Left cardiac atrium (tissue), 4 donors: ENCODE results near the gene BCAN. TPM values are rescaled to one million over a fixed set of nuclear protein-coding genes. Genes with fewer than 3 reads are reported as not detected.
A peak's percentile ranks its signal among the peaks of the same experiment; 100 is the strongest.

ENCODE experiments used
- ATAC-seq, 2 donors: fragments of 200-7000 bp; cut with Tn5 transposase; one replicate each; pipeline ENCODE4 v1.9.1; 2020; ENCODE audit warnings: mild to moderate bottlenecking in 2 of 2, moderate library complexity in 2 of 2
- DNase-seq: peaks from one replicate; pipeline ENCODE4 v3.0.0-alpha.2; 2020
- intact Hi-C, 2 donors: fragments of 100-400 bp; cut with DNase I; formaldehyde crosslinking; loops; one replicate each; pipeline versions ENCODE4 v1.14.1 to v1.15.1; 2022 to 2023
- total RNA-seq, 2 donors: library from RNA; stranded (reverse); fragmentation: NEBNext Ultra II Directional; extraction: Animal tissue kit (Norgen Biotek cat#: 25700); gene quantifications; one replicate each; pipeline ENCODE4 v1.2.1, GENCODE V29; 2021
- donor health status: DM: no; HTN: yes; CAD: no.
- donor health status: DM: no; HTN: yes; CAD: no; lungs with severe emphysema.
- donor health status: DM: yes; HTN: yes; CAD: no.
- donor health status: Dilated cardiomyopathy.

The BCAN gene
- total RNA-seq, 2 donors from 2014 or later, result 0.29 to 0.47 TPM

GRCh38 chr1:156655904-156656516, 14.1 kb downstream of the BCAN start:
- intact Hi-C loops, result loop anchor here in 1 of 2 donors (2.0 kb wide), 2 partner anchors 27 to 269 kb away; no protein-coding TSS in a partner anchor
- peak; percentile 5 for DNase-seq

GRCh38 chr1:156656806-156657740, 15.2 kb downstream of the BCAN start:
- ATAC-seq, result peak; percentile 36 to 42
- peak; percentile 81 for DNase-seq
- intact Hi-C loops, result loop anchor here in 1 of 2 donors (2.0 kb wide), 2 partner anchors 28 to 270 kb away; no protein-coding TSS in a partner anchor

More at GRCh38 chr1:156655904-156656516, 14.1 kb downstream of the BCAN start:
- ATAC-seq, result no peak

GRCh38 chr1:156657741-156658319, 15.9 kb downstream of the BCAN start:
- ATAC-seq (no peak), DNase-seq (peak; percentile 20)
- intact Hi-C loops, result loop anchor here (2.0 kb wide), 4 partner anchors 21 to 271 kb away; no protein-coding TSS in a partner anchor

GRCh38 chr1:156658496-156658895, 16.6 kb downstream of the BCAN start:
- intact Hi-C loops, result loop anchor here in 1 of 2 donors (2.0 kb wide), 2 partner anchors 20 to 32 kb away; no protein-coding TSS in a partner anchor
- DNase-seq (peak; percentile 29), ATAC-seq (no peak)

- intact Hi-C loops, result loop anchor here in 1 of 2 donors (2.0 kb wide), 2 partner anchors 20 to 32 kb away; no protein-coding TSS in a partner anchor
- ATAC-seq, result no peak
- peak; percentile 17 for DNase-seq
Observed at GRCh38 chr1:156658945-156659574, 17.1 kb downstream of the BCAN start.

GRCh38 chr1:156659661-156659987, 17.7 kb downstream of the BCAN start:
- intact Hi-C loops, result loop anchor here in 1 of 2 donors (2.0 kb wide), 2 partner anchors 19 to 33 kb away; no protein-coding TSS in a partner anchor
- ATAC-seq (no peak), DNase-seq (no peak)

- intact Hi-C loops, result loop anchor here (1.0 to 2.0 kb wide), 3 partner anchors 17 to 33 kb away; partner anchors contain the start of gene NES (in 1 of the 2)
- ATAC-seq (peak; percentile 78 to 87), DNase-seq (peak; percentile 98)
Observed at GRCh38 chr1:156659988-156660751, 18.3 kb downstream of the BCAN start.

GRCh38 chr1:156660752-156661112, 18.8 kb downstream of the BCAN start:
- intact Hi-C loops, result loop anchor here in 1 of 2 donors (1.0 kb wide), 1 partner anchor 17 kb away; the partner anchor contains the start of gene NES
- no peak for ATAC-seq

GRCh38 chr1:156662005-156662799, 20.3 kb downstream of the BCAN start:
- ATAC-seq, result peak in 1 of 2 donors; percentile 1
- intact Hi-C loops, result no loop called here
- no peak for DNase-seq

More at GRCh38 chr1:156660752-156661112, 18.8 kb downstream of the BCAN start:
- DNase-seq, result no peak

GRCh38 chr1:156662800-156663055, 20.8 kb downstream of the BCAN start:
- DNase-seq (no peak), ATAC-seq (no peak)
- intact Hi-C loops, result no loop called here

- DNase-seq (peak; percentile 63), ATAC-seq (peak in 1 of 2 donors; percentile 3)
- intact Hi-C loops, result no loop called here
Observed at GRCh38 chr1:156663178-156663577, 21.3 kb downstream of the BCAN start.

GRCh38 chr1:156664046-156664766, 22.3 kb downstream of the BCAN start:
- intact Hi-C loops, result no loop called here
- DNase-seq (no peak), ATAC-seq (peak in 1 of 2 donors; percentile 29)

GRCh38 chr1:156664767-156665411, 23.0 kb downstream of the BCAN start:
- intact Hi-C loops, result no loop called here
- ATAC-seq (peak; percentile 44), DNase-seq (peak; percentile 80)

GRCh38 chr1:156665539-156665938, 23.6 kb downstream of the BCAN start:
- ATAC-seq, result no peak
- intact Hi-C loops, result no loop called here
- DNase-seq, result no peak

- peak in 1 of 2 donors; percentile 11 for ATAC-seq
- no peak for DNase-seq
- intact Hi-C loops, result no loop called here
Observed at GRCh38 chr1:156666862-156667609, 25.1 kb downstream of the BCAN start.

- ATAC-seq (peak; percentile 44 to 46), DNase-seq (peak; percentile 59)
- intact Hi-C loops, result no loop called here
Observed at GRCh38 chr1:156667610-156667967, 25.7 kb downstream of the BCAN start.
